ENCODE results near the gene DNAAF8. TPM values are rescaled to one million over a fixed set of nuclear protein-coding genes. Genes with fewer than 3 reads are reported as not detected.

The DNAAF8 gene
- total RNA-seq, 1 experiment from 2014 or later = 0.39 TPM

GRCh38 chr16:4750896-4751295, 16.6 kb downstream of the DNAAF8 start:
- peaks cover 0 to 2% of the 10 kb centered on the region in 2 experiments; a peak in 2 of 4 replicates for H3K4me1 Mint-ChIP-seq
- Histone ChIP-seq H3K14ac (ENCODE audit: insufficient read depth, low read length) (no peak overlapping the region), H3K4ac (ENCODE audit: low read depth, low read length) (no peak overlapping the region), H2BK15ac (ENCODE audit: low read depth, low read length) (no peak overlapping the region), H3K18ac (ENCODE audit: insufficient read length, low read depth, low read length) (no peak overlapping the region), H3K23me2 (ENCODE audit: insufficient read length, low read depth, low read length, poor library complexity, severe bottlenecking) (no peaks in the 10 kb centered on the region), H2AFZ (ENCODE audit: low read length) (no peak overlapping the region), H3K9me3 (ENCODE audit: control insufficient read depth, low read depth, low read length) (no peaks in the 10 kb centered on the region), H2BK5ac (ENCODE audit: insufficient read length, low read length) (no peak overlapping the region), H3K79me1 (ENCODE audit: insufficient read depth, low read depth, low read length, poor library complexity, severe bottlenecking) (no peaks in the 10 kb centered on the region), H3K56ac (ENCODE audit: insufficient read length, low read depth, low read length) (no peak overlapping the region), H2BK20ac (ENCODE audit: low read depth, low read length, poor library complexity, severe bottlenecking) (no peak overlapping the region), H2BK120ac (ENCODE audit: low read depth, low read length, poor library complexity, severe bottlenecking) (no peak overlapping the region), H3K79me2 (ENCODE audit: insufficient read depth, low read length) (no peaks in the 10 kb centered on the region), H4K20me1 (ENCODE audit: control insufficient read depth, insufficient read depth, insufficient read length) (no peaks in the 10 kb centered on the region), H3K9ac (ENCODE audit: extremely low read depth, insufficient read length, low read length) (no peak overlapping the region), H4K91ac (ENCODE audit: insufficient read length, low read depth, low read length) (no peak overlapping the region), H4K8ac (replicated peaks; ENCODE audit: insufficient read length, low read depth, low read length) (no peak overlapping the region), H3K4me2 (ENCODE audit: insufficient read depth, insufficient read length, low read length) (no peak overlapping the region), H3K27ac (ENCODE audit: insufficient read length, low read depth, low read length) (no peak overlapping the region), H2AK5ac (ENCODE audit: insufficient read length, low read length) (no peak overlapping the region), H3K23ac (ENCODE audit: insufficient read length, low read depth, low read length) (no peak overlapping the region), H2BK12ac (ENCODE audit: insufficient read length, low read depth, low read length) (no peak overlapping the region), H4K5ac (ENCODE audit: insufficient read length, low read depth, low read length) (no peak overlapping the region), H3K27me3 (ENCODE audit: insufficient read depth, low read length) (no peaks in the 10 kb centered on the region), H3K4me1 (ENCODE audit: insufficient read depth, low read length) (no peaks in the 10 kb centered on the region), H3T11ph (ENCODE audit: low read length) (no peak overlapping the region)
- DNase-seq = no peak
- H3K27ac Mint-ChIP-seq = no peak overlapping the region; a peak in 1 of 7 replicates
- H3K36me3 Mint-ChIP-seq (ENCODE audit: insufficient read depth in 1 of 3, low read depth in 3 of 3) = peaks cover 18 to 36% (median 36%) of the 10 kb centered on the region in 3 experiments
- TF ChIP-seq CTCF (conservative IDR thresholded peaks at IDR 0.05) = no peak
- peaks cover 5 to 7% of the 10 kb centered on the region in 2 experiments; a peak in 3 of 5 replicates for H3K9me3 Mint-ChIP-seq
- WGBS (ENCODE audit: extremely low coverage, insufficient read length, low lambda C conversion rate) = no CpG with 5 or more reads among the region's 8 CpGs
- no peak overlapping the region for H3K4me3 Mint-ChIP-seq
- no peaks in the 10 kb centered on the region for H3K27me3 Mint-ChIP-seq (ENCODE audit: low read depth)
